ENCODE measurements around the gene KAZN. TPM values are rescaled to one million over a fixed set of nuclear protein-coding genes. Genes with fewer than 3 reads are reported as not detected.
A peak's percentile ranks its signal among the peaks of the same experiment; 100 is the strongest.

The KAZN gene
- total RNA-seq, 4 donors from 2014 or later, result 0.77 to 12.3 (median 4.9) TPM

- DNase-seq, result no peak
- TF ChIP-seq, protein P1, sequence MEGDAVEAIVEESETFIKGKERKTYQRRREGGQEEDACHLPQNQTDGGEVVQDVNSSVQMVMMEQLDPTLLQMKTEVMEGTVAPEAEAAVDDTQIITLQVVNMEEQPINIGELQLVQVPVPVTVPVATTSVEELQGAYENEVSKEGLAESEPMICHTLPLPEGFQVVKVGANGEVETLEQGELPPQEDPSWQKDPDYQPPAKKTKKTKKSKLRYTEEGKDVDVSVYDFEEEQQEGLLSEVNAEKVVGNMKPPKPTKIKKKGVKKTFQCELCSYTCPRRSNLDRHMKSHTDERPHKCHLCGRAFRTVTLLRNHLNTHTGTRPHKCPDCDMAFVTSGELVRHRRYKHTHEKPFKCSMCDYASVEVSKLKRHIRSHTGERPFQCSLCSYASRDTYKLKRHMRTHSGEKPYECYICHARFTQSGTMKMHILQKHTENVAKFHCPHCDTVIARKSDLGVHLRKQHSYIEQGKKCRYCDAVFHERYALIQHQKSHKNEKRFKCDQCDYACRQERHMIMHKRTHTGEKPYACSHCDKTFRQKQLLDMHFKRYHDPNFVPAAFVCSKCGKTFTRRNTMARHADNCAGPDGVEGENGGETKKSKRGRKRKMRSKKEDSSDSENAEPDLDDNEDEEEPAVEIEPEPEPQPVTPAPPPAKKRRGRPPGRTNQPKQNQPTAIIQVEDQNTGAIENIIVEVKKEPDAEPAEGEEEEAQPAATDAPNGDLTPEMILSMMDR (IDR thresholded peaks at IDR 0.05), result no peak
- TF ChIP-seq POLR2A (IDR thresholded peaks at IDR 0.05), result no peak
- H3K27me3 ChIP-seq, result no peaks in the 10 kb centered on the region
- intact Hi-C loops (cut with DNase I; ENCODE audit: low total_unique reads), result loop anchor here (10.0 kb wide), 1 partner anchor 99 kb away; no protein-coding TSS in a partner anchor
- no peaks in the 10 kb centered on the region for H3K4me1 ChIP-seq
- no peak overlapping the region for H3K4me3 ChIP-seq
- no peaks in the 10 kb centered on the region for H3K36me3 ChIP-seq
- H3K9me3 ChIP-seq, result no peaks in the 10 kb centered on the region
- H3K27ac ChIP-seq, result no peak overlapping the region
Observed at GRCh38 chr1:15023976-15024375, 425.5 kb downstream of the KAZN start.

DNA sequence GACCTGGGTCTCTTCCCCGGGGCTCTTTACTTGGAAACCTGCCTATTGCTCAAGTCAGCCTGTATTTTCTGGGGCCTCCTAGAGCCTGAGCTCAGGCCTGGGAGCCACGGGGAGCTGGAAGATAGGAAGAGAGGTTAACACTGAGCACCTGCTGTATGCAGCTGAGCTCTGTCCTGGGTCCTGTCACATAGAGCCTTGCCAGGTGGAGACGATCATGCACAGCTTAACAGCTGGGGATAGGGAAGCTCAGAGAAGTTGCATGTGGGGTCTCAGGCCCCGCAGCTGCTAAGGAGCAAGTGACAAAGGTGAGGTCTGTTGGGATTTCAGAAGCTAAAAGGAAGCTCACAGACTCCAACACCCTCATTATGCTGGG lies 427.6 kb downstream of the KAZN start:
- TF ChIP-seq POLR2A (IDR thresholded peaks at IDR 0.05), result no peak
- TF ChIP-seq, protein P1 (IDR thresholded peaks at IDR 0.05), result no peak
- no peak overlapping the region for H3K27ac ChIP-seq
- H3K27me3 ChIP-seq, result no peaks in the 10 kb centered on the region
- intact Hi-C loops (cut with DNase I; ENCODE audit: low total_unique reads), result loop anchor here (10.0 kb wide), 1 partner anchor 101 kb away; no protein-coding TSS in a partner anchor
- H3K9me3 ChIP-seq, result no peaks in the 10 kb centered on the region
- H3K4me1 ChIP-seq, result no peaks in the 10 kb centered on the region
- H3K36me3 ChIP-seq, result no peaks in the 10 kb centered on the region
- DNase-seq, result no peak
- H3K4me3 ChIP-seq, result no peak overlapping the region

DNA sequence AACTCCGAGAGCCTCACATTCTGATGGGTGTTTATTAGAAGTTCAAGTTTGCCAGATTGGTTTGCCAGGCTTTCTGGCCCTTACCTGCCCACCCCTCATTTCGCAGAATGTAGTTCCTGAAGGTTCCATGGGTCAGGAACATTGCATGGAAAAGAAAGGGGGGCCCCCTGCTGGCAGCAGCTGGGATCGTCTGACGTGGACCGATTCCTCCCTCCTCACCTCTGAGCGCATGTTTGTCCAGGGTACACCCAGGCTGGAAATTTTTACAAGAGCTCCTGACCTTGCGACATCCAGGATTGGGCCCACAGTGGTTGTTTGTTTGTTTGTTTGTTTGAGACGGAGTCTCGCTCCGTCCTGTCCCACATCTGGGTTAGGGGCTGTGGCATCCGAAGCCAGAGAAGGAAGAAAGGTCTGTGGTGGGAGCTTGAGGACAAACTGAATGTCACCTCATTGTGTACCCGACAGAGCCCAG lies 429.1 kb downstream of the KAZN start:
- Histone ChIP-seq H3K4me3 (no peak overlapping the region), H3K27me3 (no peaks in the 10 kb centered on the region), H3K4me1 (no peaks in the 10 kb centered on the region), H3K36me3 (no peaks in the 10 kb centered on the region), H3K9me3 (no peaks in the 10 kb centered on the region), H3K27ac (no peak overlapping the region)
- DNase-seq, result peak; percentile 60 to 67
- intact Hi-C loops (cut with DNase I; ENCODE audit: low total_unique reads), result loop anchor here (10.0 kb wide), 1 partner anchor 103 kb away; no protein-coding TSS in a partner anchor
- TF ChIP-seq, protein P1 (IDR thresholded peaks at IDR 0.05), result peak; percentile 68 to 88 (median 78)
- TF ChIP-seq POLR2A (IDR thresholded peaks at IDR 0.05), result no peak

GRCh38 chr1:15028102-15028501 lies 429.6 kb downstream of the KAZN start:
- H3K9me3 ChIP-seq, result no peaks in the 10 kb centered on the region
- TF ChIP-seq, protein P1 (IDR thresholded peaks at IDR 0.05), result no peak
- no peak for TF ChIP-seq POLR2A (IDR thresholded peaks at IDR 0.05)
- DNase-seq, result peak in 1 of 2 donors; percentile 29
- no peaks in the 10 kb centered on the region for H3K4me1 ChIP-seq
- H3K4me3 ChIP-seq, result no peak overlapping the region
- no peaks in the 10 kb centered on the region for H3K27me3 ChIP-seq
- no peak overlapping the region for H3K27ac ChIP-seq
- H3K36me3 ChIP-seq, result no peaks in the 10 kb centered on the region
- intact Hi-C loops (cut with DNase I; ENCODE audit: low total_unique reads), result loop anchor here (10.0 kb wide), 1 partner anchor 103 kb away; no protein-coding TSS in a partner anchor

- Histone ChIP-seq H3K4me1 (no peaks in the 10 kb centered on the region), H3K27me3 (no peaks in the 10 kb centered on the region), H3K27ac (no peak overlapping the region), H3K4me3 (no peak overlapping the region), H3K9me3 (no peaks in the 10 kb centered on the region), H3K36me3 (no peaks in the 10 kb centered on the region)
- no peak for DNase-seq
- intact Hi-C loops (cut with DNase I; ENCODE audit: low total_unique reads), result loop anchor here (10.0 kb wide), 1 partner anchor 104 kb away; no protein-coding TSS in a partner anchor
- TF ChIP-seq, protein P1 (IDR thresholded peaks at IDR 0.05), result no peak
- TF ChIP-seq POLR2A (IDR thresholded peaks at IDR 0.05), result no peak
Observed at GRCh38 chr1:15028616-15029015, 430.1 kb downstream of the KAZN start.
